ENCODE data around the gene EMC1. TPM values are rescaled to one million over a fixed set of nuclear protein-coding genes. Genes with fewer than 3 reads are reported as not detected.
"Not testable (repeated sequence)": the region's sequence is repeated elsewhere in the genome, so short reads cannot be mapped to it uniquely, and the experiment has no call there.

The EMC1 gene
- 71.2 TPM for polyA plus RNA-seq (2013, experiment 1 of 2; ENCODE audit: insufficient read length)
- 45.6 TPM for polyA plus RNA-seq (2013, experiment 2 of 2; ENCODE audit: insufficient read length)

DNA sequence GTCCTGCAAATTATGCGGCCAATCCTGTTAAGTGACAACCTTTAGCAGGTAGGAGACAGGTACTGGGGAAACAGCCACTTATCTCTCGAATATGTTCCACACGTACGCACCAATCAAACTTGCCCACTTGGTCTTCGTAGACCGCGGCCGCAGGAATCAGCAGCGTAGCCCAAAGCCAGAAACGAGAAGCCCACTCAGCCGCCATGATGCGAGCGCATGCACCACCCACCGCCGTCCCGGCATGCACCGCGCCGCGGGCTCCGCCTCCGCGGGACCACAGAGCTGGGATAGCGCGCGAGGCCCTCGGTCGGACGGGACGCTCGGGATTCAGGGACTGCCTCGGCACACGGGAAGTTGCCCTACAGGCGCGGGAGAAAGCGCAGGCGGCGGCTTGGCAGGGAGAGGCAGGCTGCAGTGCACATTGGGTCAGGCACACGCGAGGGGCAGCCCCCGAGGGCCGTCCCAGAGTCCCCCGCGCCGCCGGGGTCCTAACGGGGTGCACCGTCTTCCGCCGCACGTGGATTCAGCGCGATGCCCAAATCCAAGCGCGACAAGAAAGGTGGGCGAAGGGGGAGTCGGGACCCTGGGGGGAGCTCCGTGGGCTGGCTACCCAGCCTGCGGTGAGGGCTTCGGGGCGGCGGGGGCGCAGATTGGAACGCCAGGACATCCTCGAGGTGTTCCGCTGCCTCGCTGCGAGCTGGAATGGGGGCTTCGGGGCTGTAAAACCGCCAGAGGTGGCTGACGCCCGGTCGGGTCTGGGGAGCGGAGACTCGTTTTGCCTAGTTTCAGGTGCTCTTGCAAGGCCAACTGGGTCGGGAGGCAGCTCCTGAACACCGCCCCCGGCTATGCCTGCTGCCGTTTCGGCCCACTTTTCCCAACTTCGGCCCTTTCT lies at the start of gene EMC1, which contains the start of gene MRTO4:
Gene EMC1, minus strand, starts transcription at position 220 of the 892 bp plus-strand sequence. Its CDS starts 15 bp downstream, at position 205.
Gene MRTO4, plus strand, starts transcription at position 501 of the 892 bp plus-strand sequence. Its CDS starts 31 bp downstream, at position 532.
- peak; percentile 85 for DNase-seq

DNA sequence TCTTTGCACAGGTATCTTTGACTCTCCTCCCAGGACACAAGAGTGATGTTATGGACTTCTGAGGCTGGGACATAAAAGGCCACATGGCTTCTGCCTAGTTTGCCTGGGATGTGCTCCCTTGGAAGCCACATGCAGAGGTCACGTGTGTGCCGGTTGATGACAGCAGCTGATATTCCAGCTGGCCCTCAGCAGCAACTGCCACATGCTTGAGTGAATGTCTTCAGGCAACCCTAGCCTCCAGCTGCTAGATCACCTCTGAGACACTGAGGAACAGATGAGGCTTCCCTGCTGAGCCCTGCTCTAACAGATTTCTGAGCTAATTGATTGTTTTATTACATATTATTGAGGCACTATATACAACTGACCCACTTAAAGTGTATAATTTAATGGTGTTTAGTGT lies 48.9 kb upstream of the EMC1 start:
- DNase-seq = no peak

DNA sequence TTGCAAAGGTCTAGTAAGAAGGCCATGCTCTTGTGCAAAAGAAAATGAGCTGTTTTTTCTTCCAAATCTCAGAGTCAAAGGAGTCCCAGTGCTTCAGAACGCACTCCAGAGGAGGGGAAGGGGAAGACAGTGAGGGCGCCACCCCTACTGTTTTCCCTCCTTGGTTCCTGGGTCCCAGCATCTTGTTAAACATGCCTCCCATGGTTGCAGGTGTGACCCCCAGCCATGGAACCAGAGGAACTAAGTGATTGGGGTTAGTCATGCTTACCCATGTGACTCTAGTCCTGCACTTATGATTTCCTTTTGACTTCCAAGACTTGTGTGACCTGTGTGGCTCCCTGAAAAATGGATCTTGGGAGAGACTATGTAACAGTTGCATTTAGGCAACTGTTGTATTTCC lies 43.3 kb upstream of the EMC1 start:
- no peak for DNase-seq

DNA sequence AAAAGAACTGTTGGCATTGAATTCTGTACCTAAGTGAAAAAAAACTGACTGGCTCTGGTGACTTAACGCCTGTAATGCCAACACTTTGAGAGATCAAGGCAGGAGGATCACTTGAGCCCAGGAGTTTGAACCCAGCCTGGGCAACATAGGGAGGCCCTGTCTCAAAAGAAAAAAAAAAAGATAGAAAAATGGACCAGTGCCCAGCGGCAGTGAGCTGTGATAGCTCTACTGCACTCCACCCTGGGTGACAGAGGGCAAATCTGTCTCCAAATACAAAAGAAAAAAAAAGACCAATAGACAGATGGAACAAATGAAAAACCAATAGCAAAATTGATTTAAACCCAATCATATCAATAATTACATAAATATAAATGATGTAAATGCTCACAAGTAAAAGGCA lies 37.9 kb upstream of the EMC1 start:
- DNase-seq = no peak

DNA sequence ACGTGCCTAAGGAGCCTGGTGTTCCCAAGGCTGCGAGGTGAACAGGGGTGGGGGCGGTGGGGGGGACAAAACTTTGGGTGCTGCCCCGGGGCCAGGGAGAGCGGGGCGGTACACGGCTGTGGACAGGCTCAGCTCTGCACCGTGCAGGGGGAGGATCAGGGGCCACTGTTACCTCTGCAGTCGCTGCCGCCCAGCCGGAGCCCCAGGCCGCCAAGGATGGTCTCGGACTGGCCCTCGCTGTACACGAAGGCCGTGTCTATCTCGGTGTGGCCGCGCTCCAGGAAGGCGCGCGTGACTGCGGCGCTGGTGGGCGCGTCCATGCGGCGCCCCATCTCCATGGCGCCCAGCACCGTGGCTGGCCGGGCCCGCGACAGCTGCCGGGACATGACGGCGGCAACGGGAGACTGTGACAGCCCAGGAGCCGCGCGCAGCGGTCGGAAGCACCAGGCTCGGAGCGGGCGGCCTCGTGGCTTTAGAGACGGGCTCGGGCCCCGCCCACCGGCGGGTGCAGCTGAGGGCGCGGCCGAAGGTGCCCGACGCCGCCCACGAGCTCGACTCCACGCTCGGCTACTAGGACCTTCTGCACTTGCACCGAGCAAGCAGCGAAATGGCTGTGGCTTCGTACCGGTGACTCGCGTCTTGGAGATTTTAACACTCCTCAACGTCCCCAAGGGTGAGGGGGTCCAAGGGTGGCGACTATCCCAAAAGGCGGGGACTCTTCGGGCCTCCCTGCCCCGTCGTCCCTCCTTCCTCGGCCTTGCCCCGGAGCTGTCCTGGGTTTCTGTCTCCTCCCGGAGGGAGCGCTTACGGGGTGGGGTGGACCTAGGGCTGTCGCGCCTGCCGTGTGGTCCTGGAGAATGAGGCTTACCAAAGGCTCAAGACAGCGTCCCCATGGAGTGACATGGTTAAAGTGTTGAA lies 37.3 kb upstream of the EMC1 start, which contains the start of gene AKR7A3:
Gene AKR7A3, minus strand, starts transcription at position 447 of the 918 bp plus-strand sequence. Its CDS starts 61 bp downstream, at position 386.
- peak; percentile 30 for DNase-seq

DNA sequence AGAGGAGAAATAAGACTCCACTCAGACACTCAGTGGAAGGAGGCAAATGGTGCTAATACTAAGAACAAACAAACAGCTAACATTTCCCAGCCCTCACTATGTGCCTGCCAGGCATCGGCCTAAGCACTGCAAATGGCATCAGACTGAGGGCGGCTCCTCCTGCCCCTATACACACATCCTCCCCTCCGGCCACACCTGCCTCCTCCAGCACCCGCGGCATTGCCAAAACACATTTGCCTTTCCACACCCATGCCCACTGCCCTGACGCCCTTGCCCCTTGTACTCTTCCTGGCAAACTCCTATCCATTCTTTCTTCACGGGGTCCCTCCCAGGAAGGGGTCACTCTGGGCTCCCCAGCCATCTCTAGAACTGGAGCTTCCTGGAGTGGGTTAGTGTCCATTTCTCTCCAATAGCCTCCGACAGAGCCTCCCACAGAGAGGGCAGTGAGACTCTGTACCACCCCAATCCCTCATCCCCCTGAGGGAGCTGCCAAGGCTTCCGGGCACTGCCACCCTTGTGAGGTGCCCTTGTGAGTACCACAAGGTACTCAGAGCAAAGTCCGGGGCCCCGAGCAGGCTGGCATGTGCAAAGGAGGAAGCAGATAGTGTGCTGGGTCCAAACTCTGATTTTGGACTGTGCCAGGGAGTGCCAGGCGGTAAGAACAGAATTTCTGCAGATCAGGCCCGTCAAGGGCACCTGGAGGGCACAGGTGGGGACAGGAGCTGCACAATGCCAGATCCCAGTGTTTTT lies 36.3 kb upstream of the EMC1 start:
- DNase-seq = no peak

DNA sequence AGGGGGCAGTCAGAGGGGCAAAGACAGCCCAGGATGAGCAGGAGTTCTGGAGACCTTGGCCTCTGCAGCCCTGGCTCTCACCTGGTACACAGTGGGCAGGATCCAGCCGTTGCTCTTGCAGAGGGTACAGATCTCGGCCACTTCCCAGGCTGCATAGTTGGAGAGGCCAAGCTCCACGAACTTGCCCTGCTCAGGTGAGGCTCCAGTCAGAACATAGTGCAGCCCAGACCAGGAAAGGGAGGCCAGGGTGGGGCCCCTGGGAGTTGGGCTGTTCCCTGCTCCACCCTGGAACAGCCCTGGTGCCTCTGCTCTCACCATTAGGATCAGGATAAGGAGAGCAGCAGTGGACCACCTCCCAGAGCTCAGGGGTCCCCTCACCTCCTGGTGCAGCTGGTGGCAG lies 34.5 kb upstream of the EMC1 start:
- not testable (repeated sequence) for DNase-seq

DNA sequence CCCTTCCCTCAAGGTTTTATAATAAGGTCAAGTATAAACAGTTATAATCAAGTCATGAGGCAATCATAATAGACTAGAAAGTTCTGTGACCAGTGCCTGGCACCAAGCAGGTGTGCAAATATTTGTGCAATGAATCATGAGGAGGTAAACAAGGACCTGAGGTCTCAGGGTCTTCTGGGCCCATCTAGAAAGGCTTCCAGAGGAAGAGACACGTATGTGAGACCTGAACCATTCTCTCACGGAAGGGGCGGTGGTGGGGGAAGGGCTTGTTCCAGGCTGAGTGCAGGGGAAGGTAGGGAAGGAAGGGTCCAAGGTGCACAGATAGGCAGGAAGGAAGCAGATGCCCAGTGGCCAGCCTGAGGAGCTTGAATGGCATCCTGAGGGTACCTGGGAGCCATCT lies 34.0 kb upstream of the EMC1 start:
- not testable (repeated sequence) for DNase-seq

DNA sequence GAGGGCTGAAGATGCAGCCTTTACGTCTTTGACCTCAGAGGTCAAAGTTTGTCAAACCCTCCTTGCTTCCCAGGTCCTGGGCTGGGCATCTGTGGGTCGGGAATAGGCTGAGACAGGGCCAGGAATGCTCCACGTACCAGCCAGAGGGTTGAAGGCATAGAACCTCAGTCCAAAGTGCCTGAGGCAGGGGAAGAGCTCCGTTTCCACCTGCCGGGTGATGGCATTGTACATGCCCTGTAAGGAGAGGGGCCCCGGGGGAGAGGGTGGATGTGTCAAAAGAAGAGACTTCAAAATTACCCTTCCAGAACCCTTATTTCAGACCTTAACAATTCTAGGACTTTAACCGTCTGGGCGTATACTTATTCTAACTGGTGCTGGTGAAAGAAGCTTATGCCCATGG lies 33.6 kb upstream of the EMC1 start:
- DNase-seq = no peak

DNA sequence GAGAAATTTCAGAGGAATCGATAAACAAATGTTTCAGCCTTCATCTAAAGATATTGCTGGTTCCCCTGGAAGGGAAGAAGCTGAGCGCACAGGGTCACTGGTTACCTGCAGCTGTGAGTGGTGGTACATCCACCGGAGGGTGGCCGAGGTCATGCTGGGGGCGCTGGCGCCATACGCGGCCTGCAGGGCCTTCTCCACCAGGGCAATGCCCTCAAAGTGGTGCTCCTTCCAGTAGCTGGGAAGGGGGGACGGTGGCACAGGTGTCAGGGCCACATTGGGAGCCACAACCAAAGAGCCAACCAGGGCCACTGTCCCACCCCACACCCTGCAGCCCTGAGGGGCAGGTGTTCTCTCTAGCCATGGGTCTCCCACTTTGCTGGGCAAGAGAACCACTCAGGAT lies 32.6 kb upstream of the EMC1 start:
- no peak for DNase-seq

DNA sequence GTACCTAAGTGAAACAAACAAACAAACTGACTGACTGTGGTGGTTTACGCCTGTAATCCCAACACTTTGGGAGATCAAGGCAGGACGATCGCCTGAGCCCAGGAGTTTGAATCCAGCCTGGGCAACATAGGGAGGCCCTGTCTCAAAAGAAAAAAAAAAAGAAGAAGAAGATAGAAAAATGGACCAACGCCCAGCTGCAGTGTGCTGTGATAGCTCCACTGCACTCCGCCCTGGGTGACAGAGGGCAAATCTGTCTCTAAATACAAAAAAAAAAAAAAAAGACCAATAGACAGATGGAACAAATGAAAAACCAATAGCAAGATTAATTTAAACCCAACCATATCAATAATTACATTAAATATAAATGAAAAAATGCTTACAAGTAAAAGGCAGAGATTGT lies 23.3 kb upstream of the EMC1 start:
- no peak for DNase-seq

DNA sequence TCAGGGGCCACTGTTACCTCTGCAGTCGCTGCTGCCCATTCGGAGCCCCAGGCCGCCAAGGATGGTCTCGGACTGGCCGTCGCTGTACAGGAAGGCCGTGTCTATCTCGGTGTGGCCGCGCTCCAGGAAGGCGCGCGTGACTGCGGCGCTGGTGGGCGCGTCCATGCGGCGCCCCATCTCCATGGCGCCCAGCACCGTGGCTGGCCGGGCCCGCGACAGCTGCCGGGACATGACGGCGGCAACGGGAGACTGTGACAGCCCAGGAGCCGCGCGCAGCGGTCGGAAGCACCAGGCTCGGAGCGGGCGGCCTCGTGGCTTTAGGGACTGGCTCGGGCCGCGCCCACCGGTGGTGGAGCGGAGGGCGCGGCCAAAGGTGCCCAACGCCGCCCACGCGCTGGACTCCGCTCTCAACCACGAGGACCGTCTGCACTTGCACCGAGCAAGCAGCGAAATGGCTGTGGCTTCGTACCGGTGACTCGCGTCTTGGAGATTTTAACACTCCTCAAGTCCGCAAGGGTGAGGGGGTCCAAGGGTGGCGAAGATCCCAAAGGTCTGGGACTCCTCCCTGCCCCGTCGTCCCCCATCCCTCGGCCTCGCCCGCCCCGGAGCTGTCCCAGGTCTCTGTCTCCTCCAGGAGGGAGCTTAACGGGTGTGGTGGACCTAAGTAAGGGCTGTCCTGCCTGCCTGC lies 22.7 kb upstream of the EMC1 start:
- DNase-seq = not testable (repeated sequence)

DNA sequence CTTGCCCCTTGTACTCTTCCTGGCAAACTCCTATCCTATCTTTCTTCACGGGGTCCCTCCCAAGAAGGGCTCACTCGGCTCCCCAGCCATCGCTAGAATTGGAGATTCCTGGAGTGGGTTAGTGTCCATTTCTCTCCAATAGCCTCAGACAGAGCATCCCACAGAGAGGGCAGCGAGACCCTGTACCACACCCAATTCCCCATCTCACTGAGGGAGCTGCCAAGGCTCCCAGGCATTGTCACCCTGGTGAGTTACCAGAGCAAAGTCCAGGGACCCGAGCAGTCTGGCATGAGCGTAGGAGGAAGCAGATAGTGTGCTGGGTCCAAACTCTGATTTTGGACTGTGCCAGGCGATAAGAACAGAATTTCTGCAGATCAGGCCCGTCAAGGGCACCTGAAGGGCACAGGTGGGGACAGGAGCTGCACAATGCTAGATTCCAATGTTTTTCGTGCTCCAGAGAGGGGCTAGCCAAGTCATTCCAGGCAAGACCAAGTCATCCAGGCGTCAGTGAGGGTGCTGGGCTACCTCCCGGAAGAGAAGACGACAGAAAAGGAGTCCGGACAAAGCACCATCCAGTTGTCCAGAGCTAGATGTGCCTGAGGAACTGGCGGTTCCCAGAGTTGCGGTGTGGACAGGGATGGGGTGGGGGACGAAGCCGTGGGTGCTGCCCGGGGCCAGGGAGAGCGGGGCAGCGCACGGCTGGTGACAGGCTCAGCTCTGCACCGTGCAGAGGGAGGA lies 22.0 kb upstream of the EMC1 start:
- DNase-seq = no peak

DNA sequence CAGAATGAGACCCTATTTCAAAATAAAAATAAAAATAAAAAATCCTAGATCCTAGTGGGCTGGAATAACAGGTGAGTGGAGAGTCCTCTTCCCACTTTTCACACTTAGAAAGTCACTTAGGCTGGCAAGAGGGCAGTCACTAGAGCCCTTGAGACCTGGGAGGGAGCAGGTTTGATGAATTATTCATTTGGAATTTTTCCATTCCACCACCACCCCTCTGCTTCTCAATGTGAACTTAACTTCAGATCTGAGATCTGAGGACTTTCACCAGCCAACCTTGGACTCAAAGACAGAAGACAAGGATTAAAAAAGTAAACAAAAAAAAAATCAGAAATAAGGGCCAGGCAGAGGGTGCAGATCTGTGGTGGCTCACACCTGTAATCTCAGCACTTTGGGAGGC lies 20.7 kb upstream of the EMC1 start:
- no peak for DNase-seq

DNA sequence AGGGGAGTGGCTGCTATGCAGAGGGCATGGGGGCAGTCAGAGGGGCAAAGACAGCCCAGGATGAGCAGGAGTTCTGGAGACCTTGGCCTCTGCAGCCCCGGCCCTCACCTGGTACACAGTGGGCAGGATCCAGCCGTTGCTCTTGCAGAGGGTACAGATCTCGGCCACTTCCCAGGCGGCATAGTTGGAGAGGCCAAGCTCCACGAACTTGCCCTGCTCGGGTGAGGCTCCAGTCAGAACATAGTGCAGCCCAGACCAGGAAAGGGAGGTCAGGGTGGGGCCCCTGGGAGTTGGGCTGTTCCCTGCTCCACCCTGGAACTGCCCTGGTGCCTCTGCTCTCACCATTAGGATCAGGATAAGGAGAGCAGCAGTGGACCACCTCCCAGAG lies 19.0 kb upstream of the EMC1 start:
- DNase-seq = not testable (repeated sequence)

DNA sequence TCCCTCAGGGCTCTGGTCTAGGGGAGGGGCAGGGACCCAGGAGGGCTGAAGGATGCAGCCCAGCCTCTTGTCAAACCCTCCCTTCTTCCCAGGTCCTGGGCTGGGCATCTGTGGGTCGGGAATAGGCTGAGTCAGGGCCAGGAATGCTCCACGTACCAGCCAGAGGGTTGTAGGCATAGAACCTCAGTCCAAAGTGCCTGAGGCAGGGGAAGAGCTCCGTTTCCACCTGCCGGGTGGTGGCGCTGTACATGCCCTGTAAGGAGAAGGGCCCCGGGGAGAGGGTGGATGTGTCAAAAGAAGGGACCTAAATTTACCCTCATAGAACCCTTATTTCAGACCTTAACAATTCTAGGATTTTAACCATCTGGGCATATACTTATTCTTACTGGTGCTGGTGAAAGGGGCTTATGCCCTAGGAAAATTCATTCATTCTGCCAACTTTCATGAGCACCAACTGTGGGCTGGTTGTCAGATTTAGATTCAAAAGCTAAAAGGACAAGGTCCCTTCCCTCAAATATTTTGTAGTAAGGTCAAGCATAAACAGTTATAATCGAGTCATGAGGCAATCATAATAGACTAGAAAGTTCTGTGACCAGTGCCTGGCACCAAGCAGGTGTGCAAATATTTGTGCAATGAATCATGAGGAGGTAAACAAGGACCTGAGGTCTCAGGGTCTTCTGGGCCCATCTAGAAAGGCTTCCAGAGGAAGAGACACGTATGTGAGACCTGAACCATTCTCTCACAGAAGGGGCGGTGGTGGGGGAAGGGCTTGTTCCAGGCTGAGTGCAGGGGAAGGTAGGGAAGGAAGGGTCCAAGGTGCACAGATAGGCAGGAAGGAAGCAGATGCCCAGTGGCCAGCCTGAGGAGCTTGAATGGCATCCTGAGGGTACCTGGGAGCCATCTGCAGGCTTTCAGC lies 18.4 kb upstream of the EMC1 start:
- not testable (repeated sequence) for DNase-seq

DNA sequence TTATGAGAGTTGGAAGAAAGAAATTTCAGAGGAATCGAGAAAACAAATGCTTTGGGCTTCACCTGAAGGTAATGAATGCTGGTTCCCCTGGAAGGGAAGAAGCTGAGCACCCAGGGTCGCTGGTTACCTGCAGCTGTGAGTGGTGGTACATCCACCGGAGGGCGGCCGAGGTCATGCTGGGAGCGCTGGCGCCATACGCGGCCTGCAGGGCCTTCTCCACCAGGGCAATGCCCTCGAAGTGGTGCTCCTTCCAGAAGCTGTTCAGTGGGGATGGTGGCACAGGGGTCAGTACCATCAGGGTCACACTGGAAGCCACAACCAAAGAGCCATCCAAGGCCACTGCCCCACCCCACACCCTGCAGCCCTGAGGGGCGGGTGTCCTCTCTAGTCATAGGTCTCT lies 17.1 kb upstream of the EMC1 start:
- DNase-seq = no peak

DNA sequence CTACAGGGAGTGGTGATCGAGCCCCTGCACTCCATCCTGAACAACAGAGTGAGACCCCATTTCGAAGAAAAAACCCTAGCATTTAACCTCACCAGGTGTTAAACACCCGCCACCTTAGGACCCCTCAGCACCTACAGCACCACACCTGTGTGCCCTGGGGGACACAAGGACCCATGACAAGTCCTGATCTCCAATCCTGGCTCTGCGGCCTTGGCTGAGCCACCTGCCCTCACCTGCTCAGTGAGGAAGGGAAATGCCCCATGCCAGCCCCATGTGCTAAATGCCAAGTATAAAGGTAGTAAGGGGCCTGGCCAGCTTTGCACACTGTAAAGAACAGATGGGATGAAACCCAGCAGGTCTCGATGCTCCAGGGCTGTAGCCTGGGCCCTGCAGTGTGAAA lies 11.4 kb upstream of the EMC1 start:
- no peak for DNase-seq

DNA sequence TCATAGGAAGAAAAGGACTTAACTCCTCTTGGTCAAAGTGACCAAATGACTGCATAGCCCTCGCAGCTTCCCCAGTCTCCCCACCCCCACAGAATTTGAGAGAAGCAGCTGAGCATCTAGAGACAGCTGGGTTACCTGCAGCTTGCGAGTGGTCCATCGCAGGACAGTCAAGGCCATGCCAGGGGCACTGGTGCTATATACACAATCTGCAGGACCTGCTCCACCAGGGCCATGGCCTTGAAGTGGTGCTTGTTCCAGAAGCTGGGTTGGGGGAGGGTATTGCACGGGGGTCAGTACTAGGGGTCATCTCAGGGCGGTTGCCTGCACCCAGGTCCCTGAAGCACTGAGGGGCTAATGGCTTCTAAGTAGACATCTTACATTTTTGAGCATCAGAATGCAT lies 10.7 kb upstream of the EMC1 start:
- no peak for DNase-seq
